Body of pancreas (tissue), 4 donors: Measurements from ENCODE around the gene NDUFB8. TPM values are rescaled to one million over a fixed set of nuclear protein-coding genes. Genes with fewer than 3 reads are reported as not detected.
A peak's percentile ranks its signal among the peaks of the same experiment; 100 is the strongest.

Experiments used
- ATAC-seq: fragments of 150-250 bp; one replicate; pipeline ENCODE4 v1.9.1; 2016
- DNase-seq, 4 donors: peaks; one replicate each; pipeline ENCODE4 v3.0.0-alpha.2; 2019
- H3K27ac ChIP-seq, 4 donors: fragments of 200-600 bp; sonication (generic); 1 replicate in 3 of 4; 2 replicates in 1 of 4; pipeline versions ENCODE4 v1.5.1 to v1.6.1; 2016 to 2019; ENCODE audit warnings: mild to moderate bottlenecking in 1 of 4, mixed read lengths in 1 of 4, moderate library complexity in 1 of 4
- H3K27me3 ChIP-seq, 2 donors: fragments of 200-600 bp; sonication (generic); one replicate each; pipeline ENCODE4 v1.6.0; 2016; ENCODE audit warnings: mild to moderate bottlenecking in 1 of 2
- H3K36me3 ChIP-seq, 2 donors: fragments of 200-600 bp; sonication (generic); replicated peaks in 1 of 2; 2 replicates each; pipeline ENCODE4 v1.5.1; 2016; ENCODE audit warnings: low read depth in 2 of 2; ENCODE audit not compliant: insufficient read depth in 1 of 2
- H3K4me1 ChIP-seq: fragments of 200-600 bp; sonication (generic); one replicate; pipeline ENCODE4 v1.6.0; 2016
- H3K4me3 ChIP-seq, 2 donors: fragments of 200-600 bp; sonication (generic); 1 replicate in 1 of 2; 2 replicates in 1 of 2; pipeline ENCODE4 v1.5.1; 2016 to 2019
- H3K9me3 ChIP-seq, 3 donors: fragments of 200-600 bp; sonication (generic); 1 replicate in 2 of 3; 2 replicates in 1 of 3; pipeline ENCODE4 v1.5.1; 2016
- CTCF ChIP-seq, 7 experiments: fragments of 450-650 bp in 4 of 7; fragments of 200-600 bp in 3 of 7; sonication (generic) in 3 of 7; IDR thresholded peaks; one replicate each; pipeline ENCODE4 v1.5.1; 2016 to 2019; ENCODE audit warnings: antibody characterized with exemption in 7 of 7
- POLR2A ChIP-seq, 3 donors: fragments of 450-650 bp; IDR thresholded peaks; one replicate each; pipeline ENCODE4 v1.6.1; 2016; ENCODE audit warnings: antibody characterized with exemption in 3 of 3, mild to moderate bottlenecking in 2 of 3
- WGBS, 2 donors: methylation state at CpG; one replicate each; pipeline ENCODE4 v1.1.5; 2017; 5-methylcytosine and 5-hydroxymethylcytosine counted together
- intact Hi-C: fragments of 100-400 bp; cut with DNase I; formaldehyde crosslinking; loops from one replicate; pipeline ENCODE4 v1.15.1; 2023
- total RNA-seq, 2 donors: library from RNA; depleted of rRNA; stranded (reverse); fragments of >200 nt; gene quantifications; one replicate each; pipeline ENCODE4 v1.1.0, GENCODE V29; 2016

NDUFB8 gene
- total RNA-seq, 2 donors from 2014 or later, result 77.8 to 84.1 TPM

GRCh38 chr10:100561005-100561404 is 31.3 kb upstream of the NDUFB8 start:
- DNase-seq (no peak), ATAC-seq (no peak)
- TF ChIP-seq POLR2A (IDR thresholded peaks at IDR 0.05), result no peak
- TF ChIP-seq CTCF (IDR thresholded peaks at IDR 0.05), result no peak
- WGBS, 2 donors, result 42 to 46% methylated on average over 2 of the region's 2 CpGs
- Histone ChIP-seq H3K4me3 (no peak overlapping the region), H3K9me3 (no peaks in the 10 kb centered on the region), H3K36me3 (no peaks in the 10 kb centered on the region), H3K4me1 (peaks cover 14% of the 10 kb centered on the region), H3K27ac (no peak overlapping the region), H3K27me3 (peaks cover 0 to 5% of the 10 kb centered on the region in 2 donors)
- intact Hi-C loops, result loop anchor here (10.0 kb wide), 2 partner anchors 184 to 314 kb away; partner anchors contain the start of gene PAX2

- Histone ChIP-seq H3K36me3 (no peaks in the 10 kb centered on the region), H3K4me1 (peaks cover 16% of the 10 kb centered on the region), H3K27ac (no peak overlapping the region), H3K4me3 (no peak overlapping the region), H3K27me3 (peaks cover 0 to 5% of the 10 kb centered on the region in 2 donors), H3K9me3 (no peaks in the 10 kb centered on the region)
- TF ChIP-seq CTCF (IDR thresholded peaks at IDR 0.05) (no peak), POLR2A (IDR thresholded peaks at IDR 0.05) (no peak)
- intact Hi-C loops, result loop anchor here (10.0 kb wide), 2 partner anchors 185 to 315 kb away; partner anchors contain the start of gene PAX2
- no peak for DNase-seq
- 95 to 100% methylated on average over 1 of the region's 1 CpG for WGBS, 2 donors
- no peak for ATAC-seq
Observed at GRCh38 chr10:100560248-100560647, 30.6 kb upstream of the NDUFB8 start.

GRCh38 chr10:100554902-100555301 is 25.2 kb upstream of the NDUFB8 start:
- intact Hi-C loops, result no loop called here
- TF ChIP-seq CTCF (IDR thresholded peaks at IDR 0.05), result no peak
- TF ChIP-seq POLR2A (IDR thresholded peaks at IDR 0.05), result no peak
- peaks cover 10% of the 10 kb centered on the region for H3K4me1 ChIP-seq
- ATAC-seq (peak; percentile 53), DNase-seq (peak in 1 of 4 donors; percentile 22)
- H3K4me3 ChIP-seq, result no peak overlapping the region
- 31 to 37% methylated on average over 2 of the region's 2 CpGs for WGBS, 2 donors
- peaks cover 0 to 4% of the 10 kb centered on the region in 2 donors for H3K36me3 ChIP-seq
- no peak overlapping the region for H3K27ac ChIP-seq
- no peaks in the 10 kb centered on the region for H3K9me3 ChIP-seq
- H3K27me3 ChIP-seq, result no peaks in the 10 kb centered on the region

- Histone ChIP-seq H3K27ac (no peak overlapping the region), H3K4me1 (peaks cover 10% of the 10 kb centered on the region), H3K9me3 (no peaks in the 10 kb centered on the region), H3K27me3 (no peaks in the 10 kb centered on the region), H3K4me3 (no peak overlapping the region), H3K36me3 (peaks cover 0 to 6% of the 10 kb centered on the region in 2 donors)
- 91 to 92% methylated on average over 3 of the region's 3 CpGs for whole genome bisulfite sequencing, 2 donors
- DNase-seq (no peak), ATAC-seq (no peak)
- TF ChIP-seq CTCF (IDR thresholded peaks at IDR 0.05) (no peak), POLR2A (IDR thresholded peaks at IDR 0.05) (no peak)
- intact Hi-C loops, result no loop called here
Observed at GRCh38 chr10:100553929-100554328, 24.3 kb upstream of the NDUFB8 start.

- H3K9me3 ChIP-seq, result no peaks in the 10 kb centered on the region
- H3K36me3 ChIP-seq, result peaks cover 9 to 16% of the 10 kb centered on the region in 2 donors
- H3K4me3 ChIP-seq, result no peak overlapping the region
- H3K27ac ChIP-seq, result no peak overlapping the region
- peaks cover 10% of the 10 kb centered on the region for H3K4me1 ChIP-seq
- H3K27me3 ChIP-seq, result no peaks in the 10 kb centered on the region
- WGBS, 2 donors, result 77 to 79% methylated on average over 4 to 5 of the region's 5 CpGs
- ATAC-seq (no peak), DNase-seq (no peak)
- intact Hi-C loops, result no loop called here
- TF ChIP-seq CTCF (IDR thresholded peaks at IDR 0.05) (no peak), POLR2A (IDR thresholded peaks at IDR 0.05) (no peak)
Observed at GRCh38 chr10:100551738-100552137, 22.1 kb upstream of the NDUFB8 start.
